Vagina (tissue), 2 donors: Measurements from ENCODE around the gene CDK6.

Source experiments
- POLR2AphosphoS5 ChIP-seq, 2 donors: sonication (generic); formaldehyde crosslinking; IDR thresholded peaks; one replicate each; pipeline ENCODE4 v1.9.0; 2017; ENCODE audit warnings: antibody characterized with exemption in 2 of 2, mild to moderate bottlenecking in 2 of 2, low read depth in 1 of 2; ENCODE audit not compliant: insufficient read depth in 1 of 2
- TF ChIP-seq, protein P1 (sequence below), 3 experiments: fragments of 450-650 bp in 2 of 3; fragments of 200-600 bp in 1 of 3; sonication (generic) in 1 of 3; IDR thresholded peaks; one replicate each; pipeline ENCODE4 v1.5.1; 2017 to 2019; ENCODE audit warnings: antibody characterized with exemption in 3 of 3, mild to moderate bottlenecking in 2 of 3, moderate library complexity in 2 of 3

DNA sequence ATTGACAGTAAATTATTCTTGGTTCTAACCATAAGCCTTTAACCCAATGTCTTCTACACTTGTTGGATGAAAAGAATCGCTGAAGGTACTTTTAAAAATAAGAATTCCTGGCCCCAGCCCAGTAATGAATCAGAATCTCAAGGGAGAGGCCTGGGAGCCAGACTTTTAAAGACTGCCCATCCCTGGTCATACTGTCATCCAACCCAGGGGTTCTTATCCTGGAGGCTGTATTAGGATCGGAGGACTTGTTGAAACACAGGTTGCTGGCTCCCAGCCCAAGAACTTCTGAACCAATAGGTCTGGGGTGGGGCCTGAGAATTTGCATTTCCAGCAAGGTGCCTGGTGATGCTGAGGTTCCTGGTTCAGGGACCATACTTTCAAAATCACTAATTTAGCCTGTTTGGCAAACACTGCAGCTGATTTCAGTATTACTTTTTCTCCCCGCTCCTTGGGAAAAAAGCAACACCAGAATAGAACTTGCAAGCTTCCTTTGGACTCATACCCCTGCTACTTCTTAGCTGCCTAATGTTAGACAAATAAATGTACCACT is 166.7 kb downstream of the CDK6 start:
- TF ChIP-seq, protein P1, sequence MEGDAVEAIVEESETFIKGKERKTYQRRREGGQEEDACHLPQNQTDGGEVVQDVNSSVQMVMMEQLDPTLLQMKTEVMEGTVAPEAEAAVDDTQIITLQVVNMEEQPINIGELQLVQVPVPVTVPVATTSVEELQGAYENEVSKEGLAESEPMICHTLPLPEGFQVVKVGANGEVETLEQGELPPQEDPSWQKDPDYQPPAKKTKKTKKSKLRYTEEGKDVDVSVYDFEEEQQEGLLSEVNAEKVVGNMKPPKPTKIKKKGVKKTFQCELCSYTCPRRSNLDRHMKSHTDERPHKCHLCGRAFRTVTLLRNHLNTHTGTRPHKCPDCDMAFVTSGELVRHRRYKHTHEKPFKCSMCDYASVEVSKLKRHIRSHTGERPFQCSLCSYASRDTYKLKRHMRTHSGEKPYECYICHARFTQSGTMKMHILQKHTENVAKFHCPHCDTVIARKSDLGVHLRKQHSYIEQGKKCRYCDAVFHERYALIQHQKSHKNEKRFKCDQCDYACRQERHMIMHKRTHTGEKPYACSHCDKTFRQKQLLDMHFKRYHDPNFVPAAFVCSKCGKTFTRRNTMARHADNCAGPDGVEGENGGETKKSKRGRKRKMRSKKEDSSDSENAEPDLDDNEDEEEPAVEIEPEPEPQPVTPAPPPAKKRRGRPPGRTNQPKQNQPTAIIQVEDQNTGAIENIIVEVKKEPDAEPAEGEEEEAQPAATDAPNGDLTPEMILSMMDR (IDR thresholded peaks at IDR 0.05): no peak
- TF ChIP-seq POLR2AphosphoS5 (IDR thresholded peaks at IDR 0.05; ENCODE audit: insufficient read depth in 1 of 2, low read depth in 1 of 2): no peak
